Measurements from ENCODE around the gene TGM2.

TGM2 gene

DNA sequence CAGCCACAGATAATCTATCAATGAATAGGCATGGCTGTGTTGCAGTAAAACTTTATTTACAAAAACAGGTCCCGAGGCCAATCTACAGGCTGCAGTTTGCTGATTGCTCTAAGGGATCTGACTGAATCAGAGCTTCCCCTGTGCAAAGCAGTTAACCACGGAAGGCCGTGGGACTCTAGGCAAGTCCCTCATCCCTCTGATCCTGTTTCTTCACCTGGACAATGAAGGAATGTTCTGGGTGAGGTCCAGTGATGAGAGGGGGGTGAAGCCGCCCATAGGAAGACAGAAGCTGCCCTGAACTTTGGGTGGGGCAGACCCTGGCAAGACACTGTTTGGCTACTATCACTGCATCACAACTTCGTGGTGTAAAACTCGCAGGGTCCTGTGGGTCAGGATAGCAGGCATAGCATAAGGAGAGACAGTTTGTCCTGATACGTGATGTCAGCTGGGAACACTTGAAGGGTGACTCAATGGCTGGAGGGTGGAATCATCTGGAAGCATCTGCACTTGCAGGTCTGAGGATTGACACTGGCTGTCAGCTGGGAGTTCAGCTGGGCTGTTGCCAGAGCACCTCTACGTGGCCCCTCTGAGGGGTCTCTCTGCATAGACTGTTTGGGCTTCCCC, 33.3 kb upstream of the TGM2 start:
- DNase-seq = no peak

DNA sequence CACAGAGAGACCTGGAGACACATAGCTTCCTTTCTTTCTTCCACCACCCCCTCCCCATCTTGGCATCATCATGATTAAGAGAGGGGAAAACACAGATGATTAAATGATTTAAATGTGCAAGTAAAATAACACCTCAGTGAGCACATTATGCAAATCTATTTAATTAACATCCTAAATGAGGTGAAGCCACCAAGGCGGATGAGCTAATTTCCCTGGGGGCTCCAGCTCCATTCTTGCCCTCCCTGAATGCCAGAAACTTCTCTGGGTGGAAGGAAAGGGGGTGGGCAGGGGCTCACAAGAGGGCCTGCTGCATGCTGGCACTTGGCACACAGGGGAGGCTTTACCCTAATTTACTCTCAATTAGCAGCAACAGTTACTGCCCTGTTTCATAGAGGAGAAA, 32.5 kb upstream of the TGM2 start:
- no peak for DNase-seq

DNA sequence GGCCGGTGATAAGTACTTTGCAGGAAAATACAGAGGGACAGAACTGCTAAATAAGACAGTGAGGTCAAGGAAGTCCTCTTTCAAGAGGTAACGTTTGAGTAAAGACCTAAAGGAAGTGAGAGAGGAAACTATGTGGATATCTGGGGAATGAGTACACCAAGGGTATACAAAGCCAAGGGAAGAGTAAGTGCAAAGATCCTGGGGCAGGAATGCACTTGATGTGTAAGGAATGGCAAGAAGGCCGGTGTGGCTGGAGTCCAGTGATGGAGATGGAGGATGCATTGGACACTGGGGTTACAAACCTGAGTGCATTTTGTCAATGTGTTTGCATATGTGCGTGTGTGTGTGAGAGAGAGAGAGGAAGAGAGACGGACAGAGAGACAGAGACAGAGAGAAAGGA, 32.1 kb upstream of the TGM2 start:
- DNase-seq = no peak

DNA sequence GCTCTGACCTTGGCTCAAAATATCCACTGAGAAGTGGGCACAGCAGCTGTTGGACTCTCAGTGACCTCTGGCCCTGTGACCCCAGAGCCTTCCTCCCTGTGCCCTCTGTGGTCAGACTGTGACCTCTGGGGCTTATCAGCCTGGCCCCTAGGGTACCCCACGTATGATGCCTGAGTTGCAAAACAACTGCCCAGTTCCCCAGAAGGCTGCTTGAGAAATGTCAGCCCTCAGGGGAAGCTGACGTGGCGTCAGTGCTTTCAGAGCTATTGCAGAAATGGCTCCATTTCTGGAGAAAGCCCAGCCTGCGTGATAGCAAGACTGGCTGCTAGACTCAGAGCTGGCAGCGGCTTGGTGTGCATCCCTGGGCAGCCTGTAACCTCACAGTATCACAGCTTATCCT, 31.5 kb upstream of the TGM2 start:
- DNase-seq = no peak

DNA sequence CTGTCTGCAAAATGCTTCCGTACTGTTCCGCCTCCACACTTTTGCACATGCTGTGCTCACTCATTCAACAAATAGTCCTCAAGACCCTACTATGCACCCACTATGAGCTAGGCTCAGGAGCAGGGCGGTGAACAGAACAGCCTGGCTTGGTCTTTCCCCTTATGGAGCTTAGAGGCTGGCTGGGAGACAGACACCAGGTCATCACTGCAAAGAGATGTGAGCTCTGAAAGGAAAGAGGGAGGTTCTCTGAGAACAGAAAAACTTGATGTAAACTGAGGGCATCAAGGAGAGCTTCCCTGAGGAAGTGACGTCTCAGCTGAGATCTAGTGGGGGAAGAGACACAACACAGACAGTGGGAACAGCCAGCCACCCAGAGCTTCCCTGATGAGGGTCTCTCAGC, 31.0 kb upstream of the TGM2 start:
- DNase-seq = no peak

DNA sequence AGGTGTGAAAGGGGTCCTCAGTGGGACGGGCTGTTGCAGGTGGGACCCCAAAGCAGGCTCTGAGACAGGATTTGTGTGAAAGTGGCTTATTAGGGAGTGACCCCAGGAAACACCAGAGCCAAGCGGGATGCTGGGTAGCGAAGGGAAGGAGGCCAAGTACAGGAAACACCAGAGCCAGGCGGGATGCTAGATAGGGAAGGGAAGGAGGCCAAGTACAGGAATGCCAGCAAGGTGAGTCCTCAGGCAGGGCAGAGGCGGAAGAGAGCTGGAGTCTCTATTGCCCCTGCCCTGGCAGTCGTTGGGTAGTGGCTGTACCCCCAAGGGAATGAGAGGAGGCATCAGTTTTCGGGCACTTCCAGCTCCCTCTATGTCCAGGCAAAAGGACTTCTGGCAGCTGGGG, 30.5 kb upstream of the TGM2 start:
- no peak for DNase-seq

DNA sequence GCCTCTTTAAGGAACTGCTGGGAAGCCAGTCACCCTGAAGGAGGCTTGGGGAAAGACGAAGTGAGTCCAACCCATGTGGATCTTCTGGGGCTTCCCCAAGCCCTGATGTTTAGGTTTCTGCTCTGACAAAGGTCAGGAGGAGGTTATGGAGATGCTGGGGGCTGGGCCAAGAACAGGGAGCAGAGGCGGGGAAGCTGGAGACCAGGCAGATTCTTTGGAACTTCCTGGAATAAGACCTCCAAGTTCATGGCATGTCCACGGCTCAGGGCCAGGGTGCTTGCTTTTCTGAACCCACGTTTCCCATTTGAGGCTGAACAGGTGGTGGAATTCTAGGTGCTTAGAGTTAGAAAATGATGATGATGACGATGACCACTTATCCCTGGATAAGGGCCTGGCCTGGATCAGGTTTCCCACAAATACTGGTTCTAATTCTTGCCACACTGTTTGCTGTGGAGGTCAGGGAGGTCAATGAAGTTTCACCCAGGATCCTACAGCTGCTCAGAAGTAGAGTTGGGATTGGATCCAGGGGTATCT, 30.0 kb upstream of the TGM2 start:
- no peak for DNase-seq

DNA sequence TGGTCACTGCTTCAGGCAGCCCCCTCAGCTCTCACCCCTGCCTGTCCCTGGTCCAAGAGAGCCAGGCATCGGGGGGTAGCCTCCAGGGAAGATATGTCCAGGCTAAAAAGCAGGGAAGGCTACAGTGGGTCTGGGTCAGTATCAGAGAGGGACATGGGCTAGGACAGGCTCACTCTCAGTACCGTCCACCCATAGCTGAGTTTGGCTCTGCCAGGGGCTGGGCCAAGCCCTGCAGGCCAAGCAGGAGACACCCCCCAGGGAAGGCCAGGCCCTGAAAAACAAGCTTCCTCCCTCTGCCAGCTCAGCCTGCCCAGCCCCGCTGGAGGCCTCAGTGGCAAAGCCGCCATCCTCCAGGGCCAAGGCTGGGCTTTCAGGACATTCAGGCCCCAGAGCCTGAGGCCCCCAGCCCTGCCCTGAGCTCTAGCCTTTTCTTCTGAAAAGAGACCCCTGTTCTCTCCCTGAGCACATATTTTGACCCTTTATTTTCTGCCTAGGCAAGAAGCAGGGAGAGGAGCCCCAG, 28.6 kb upstream of the TGM2 start:
- DNase-seq = no peak

DNA sequence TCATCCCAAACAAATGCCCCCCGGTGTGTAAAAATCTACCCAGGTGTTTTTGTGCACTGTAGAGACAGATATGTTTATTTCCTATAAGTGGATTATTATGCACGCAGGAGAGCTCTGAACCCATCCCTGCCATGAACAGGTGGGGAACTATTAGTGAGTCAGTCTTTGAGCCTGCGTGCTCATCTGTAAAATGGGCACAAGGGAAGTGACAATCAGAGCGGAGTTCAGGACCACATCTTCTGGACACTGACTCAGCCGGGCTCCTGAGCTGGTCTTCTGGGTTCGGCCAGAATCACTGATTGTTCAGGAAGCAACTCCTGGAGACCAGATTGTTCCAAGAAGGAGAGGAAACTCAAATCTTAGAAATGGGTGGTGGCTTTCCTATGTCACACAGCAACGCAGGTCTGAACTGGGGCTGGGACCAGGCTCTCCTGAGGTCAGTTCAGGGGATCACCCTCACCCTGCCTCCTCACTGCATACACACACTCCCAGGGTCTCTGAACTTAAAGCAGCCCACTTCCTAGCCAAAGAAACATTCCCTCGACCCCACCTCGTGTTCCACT, 27.3 kb upstream of the TGM2 start:
- no peak for DNase-seq

DNA sequence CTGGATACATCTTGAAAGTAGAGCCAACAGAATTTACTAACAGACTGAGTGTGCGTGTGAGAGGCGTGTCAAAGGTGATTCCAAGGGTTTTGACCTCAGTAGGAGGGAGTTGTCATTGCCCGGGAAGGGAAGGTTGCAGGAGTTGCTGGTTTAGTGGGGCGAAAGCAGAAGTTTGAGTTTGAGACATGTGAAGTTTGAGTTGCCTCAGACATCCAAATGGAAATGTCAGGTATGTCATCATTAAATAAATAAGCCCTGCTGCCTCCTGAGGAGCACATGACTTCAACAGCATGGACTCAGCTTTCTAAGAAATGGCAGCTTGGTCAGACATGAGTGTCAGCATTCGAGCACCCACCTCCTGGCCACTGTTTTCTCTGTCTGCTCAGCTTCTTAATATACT, 26.6 kb upstream of the TGM2 start:
- no peak for DNase-seq

DNA sequence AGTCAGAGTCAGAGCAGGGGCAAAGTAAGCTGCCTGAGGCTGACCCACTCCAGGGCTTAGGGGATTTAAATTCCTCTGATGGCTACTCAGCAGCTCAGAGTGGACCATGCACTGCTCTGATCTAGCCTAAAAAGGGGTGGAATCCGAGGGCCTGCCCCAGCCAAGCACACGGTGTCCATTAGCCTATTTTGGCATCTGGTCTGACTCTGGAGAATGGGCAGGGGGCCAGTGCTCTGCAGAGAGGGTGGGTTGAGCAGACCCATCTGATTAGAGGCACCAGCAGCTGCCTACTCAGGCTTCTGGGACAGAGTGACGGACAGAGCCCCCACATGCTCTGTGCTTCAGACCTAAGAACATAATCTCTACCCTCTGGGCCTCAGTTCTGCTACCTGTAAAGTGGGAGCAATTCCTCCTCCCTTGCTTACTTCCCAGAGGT, 25.9 kb upstream of the TGM2 start:
- no peak for DNase-seq

DNA sequence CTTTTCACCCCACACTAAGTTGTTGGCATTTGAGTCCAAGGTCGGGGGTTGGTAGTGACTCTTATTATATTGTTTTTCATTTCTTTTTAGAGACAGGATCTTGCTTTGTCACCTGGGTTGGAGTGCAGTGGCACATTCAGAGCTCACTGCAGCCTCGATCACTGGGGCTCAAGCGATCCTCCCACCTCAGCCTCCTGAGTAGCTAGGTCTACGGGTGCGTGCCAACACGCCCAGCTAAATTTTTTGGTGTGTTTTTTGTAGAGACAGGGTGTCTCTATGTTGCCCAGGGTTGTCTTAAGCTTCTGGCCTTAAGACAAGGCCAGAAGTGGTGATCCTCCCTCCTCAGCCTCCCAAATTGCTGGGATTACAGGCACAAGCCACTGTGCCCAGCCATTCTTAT, 25.1 kb upstream of the TGM2 start:
- no peak for DNase-seq

DNA sequence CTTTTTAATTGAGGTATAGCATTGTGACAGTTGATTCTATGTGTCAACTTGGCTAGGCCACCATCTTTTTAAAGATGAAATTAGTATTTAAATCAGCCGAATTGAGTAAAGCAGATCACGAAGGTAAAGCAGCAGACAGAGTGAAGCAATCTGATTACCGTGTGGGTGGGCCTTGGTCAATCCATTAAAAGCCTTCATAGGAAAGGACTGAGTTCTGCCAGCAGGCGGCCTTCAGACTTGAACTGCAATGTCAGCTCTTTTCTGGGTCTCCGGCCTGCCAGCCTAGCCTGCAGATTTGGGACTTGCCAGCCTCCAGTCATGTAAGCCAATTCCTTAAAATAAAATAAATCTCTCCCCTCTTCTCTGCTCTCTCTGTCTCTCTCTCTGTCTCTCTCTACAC, 22.4 kb upstream of the TGM2 start:
- no peak for DNase-seq

DNA sequence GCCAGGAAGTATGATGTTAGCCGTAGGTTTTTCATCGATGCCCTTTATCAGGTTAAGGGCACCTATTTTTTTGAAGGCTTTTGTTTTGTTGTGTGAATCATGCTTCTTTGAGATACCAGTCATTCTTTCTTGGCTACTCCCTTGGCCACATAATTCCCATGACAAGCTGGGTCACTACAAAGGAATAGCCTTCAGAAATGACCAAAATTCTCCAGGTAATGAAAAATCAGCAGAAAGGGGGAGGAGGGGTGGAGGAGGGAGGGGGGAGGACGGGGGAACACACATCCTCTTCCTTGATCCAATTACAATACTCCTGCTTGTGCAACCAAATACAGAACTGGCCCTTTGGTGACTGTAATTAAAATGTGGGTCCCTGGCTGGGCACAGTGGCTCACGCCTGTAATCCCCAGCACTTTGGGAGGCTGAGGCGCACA, 21.7 kb upstream of the TGM2 start:
- DNase-seq = no peak

DNA sequence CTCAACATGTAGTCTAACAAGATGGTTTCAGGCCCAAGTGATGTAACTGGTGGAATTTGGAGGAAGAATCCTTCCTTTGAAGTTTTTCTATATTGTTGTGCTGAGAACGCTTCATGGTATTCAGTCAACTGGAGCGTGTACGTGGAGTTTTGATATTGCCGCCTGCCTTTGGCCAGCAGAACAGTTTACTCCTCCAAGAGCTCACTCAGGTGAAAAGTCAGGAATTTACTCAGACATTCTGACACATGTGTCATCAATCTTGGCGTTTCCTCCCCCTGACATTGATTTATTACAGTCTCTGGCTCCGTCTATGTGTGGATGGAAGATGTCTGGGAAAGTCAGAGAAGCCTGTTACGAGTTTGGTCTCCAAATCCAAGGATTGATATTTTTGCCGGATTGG, 19.0 kb upstream of the TGM2 start:
- DNase-seq = no peak

DNA sequence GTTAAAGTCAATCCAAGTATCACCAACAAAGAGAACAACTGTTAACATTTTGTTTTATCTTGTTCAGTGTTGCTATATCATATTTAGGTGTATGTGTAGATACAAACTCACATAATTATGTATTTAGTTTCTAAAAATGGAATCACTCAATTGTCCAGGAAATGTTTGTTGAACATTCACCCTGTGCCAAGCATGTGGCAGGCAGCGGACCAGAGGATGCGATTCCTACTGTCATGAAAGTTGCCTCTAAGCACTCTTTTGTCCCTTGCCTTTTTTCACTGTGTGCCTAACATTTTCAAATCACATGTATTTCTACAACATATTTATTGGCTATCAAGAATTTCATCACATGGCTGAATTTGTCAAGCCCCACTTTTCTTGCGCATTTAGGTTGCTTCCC, 16.9 kb upstream of the TGM2 start:
- DNase-seq = no peak

DNA sequence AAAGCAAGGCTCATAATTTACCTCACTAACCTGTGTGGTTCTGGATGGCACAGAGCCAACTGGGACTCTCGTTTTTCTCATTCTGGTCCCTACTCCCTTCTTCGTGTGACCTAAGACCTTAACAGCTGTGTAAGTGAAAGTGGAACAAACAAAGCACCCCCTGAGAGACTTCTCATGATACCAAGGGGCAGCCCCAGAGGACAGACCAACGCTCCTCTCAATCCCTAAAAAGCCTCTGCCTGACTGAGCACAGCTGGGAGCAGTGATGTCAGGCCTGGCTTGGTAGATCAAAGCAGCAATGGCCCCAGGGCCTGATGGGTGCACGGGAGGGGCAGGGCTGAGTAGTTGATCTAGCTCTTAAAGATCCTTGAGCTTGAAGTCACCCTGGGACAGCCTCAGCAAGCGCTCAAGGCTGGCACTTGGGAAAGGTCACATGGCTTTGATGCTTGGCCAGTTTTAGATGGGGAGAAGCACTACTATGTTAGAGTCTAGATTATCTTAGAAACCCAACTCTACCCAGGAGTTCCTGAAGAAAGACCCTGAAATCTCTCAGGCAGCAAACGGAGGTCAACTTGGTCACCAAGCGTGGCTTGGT, 16.2 kb upstream of the TGM2 start:
- no peak for DNase-seq

DNA sequence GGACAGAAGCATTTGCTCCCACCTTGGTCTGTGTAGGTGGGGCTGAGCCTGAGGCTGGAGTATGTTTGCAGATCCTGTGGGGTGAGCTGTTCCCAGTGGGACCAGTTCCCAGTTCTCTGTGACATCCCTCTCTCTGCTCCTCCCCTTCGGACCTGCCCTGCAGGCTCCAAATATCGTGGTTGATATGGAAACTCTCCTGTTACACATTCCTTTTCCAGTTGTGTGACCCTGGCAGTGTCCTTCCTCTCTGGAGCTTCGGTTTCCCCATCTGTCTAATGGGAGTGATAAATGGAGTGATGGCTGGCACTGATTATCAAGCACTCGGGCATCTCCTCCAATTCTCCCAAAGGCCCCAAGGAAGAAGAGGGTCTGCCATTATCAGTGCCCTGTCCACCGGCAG, 15.7 kb upstream of the TGM2 start:
- DNase-seq = no peak

DNA sequence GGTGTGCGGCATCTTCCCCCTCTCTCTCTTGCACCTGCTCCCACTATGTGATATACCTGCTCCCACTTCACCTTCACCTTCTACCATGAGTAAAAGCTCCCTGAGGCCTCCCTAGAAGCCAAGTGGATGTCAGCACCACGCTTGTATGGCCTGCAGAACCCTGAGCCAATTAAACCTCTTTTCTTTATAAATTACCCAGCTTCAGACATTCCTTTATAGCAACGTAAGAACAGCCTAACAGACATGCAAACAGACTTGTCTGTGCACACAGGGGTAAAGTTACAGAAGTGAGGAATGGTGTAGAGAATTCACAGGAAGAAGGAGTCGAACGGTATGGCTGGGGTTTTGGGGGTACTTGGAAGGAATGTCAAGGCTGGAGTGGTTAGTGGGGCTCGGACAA, 14.8 kb upstream of the TGM2 start:
- DNase-seq = no peak

DNA sequence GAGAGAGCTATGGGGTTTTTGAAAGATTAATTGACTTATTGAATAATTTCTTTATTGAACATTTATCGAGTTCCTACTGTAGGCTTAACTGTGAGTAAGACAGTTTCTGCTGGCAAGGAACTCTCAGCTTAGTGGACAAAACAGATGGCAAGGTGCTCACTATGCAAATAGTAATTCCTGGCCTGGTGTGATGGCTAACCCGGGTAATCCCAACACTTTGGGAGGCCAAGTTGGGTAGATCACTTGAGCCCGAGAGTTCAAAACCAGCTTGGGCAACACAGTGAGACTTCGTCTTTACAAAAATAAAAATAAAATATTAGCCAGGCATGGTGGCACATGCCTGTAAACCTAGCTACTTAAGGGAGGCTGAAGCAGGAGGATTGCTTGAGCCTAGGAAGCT, 13.5 kb upstream of the TGM2 start:
- DNase-seq = no peak

DNA sequence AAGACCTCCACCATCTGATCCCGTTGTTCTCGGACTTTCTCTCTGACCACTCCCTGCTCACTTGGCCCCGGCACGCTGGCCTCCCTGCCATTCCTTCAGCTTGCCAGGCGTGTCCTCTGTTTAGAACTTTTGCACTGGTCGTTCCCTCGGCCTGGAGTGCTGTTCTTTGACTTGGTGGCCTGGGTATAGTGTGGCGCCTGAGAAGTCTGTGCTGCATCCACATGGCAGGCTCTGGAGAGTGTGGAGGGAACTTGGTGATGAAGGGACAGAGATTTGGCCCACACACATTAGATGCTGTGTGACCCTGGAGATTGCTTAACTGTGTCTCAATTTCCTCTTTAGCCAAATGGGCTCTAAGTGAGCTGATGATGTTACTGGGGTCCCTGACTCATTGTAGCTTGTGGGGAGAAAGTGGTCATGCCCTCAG, 13.0 kb upstream of the TGM2 start:
- no peak for DNase-seq

DNA sequence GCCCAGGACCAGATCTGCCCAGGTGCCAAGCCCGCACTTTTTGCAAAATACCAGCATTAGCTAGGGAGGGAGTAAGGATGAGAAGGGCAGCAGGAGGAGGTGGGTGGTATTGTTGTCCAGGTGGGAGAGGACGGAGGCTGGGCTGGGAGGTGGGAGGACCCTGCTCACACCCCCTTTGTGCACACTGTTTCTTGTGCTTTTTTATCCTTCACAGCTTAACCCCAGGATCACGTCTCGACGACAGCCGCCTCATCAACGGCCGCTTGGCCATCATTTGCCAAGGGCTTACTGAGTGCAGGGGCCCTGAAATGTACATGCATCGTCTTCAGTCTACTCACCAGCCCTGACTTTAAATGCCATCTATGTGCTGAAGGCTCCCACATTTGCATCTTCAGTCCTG, 12.1 kb upstream of the TGM2 start:
- no peak for DNase-seq

DNA sequence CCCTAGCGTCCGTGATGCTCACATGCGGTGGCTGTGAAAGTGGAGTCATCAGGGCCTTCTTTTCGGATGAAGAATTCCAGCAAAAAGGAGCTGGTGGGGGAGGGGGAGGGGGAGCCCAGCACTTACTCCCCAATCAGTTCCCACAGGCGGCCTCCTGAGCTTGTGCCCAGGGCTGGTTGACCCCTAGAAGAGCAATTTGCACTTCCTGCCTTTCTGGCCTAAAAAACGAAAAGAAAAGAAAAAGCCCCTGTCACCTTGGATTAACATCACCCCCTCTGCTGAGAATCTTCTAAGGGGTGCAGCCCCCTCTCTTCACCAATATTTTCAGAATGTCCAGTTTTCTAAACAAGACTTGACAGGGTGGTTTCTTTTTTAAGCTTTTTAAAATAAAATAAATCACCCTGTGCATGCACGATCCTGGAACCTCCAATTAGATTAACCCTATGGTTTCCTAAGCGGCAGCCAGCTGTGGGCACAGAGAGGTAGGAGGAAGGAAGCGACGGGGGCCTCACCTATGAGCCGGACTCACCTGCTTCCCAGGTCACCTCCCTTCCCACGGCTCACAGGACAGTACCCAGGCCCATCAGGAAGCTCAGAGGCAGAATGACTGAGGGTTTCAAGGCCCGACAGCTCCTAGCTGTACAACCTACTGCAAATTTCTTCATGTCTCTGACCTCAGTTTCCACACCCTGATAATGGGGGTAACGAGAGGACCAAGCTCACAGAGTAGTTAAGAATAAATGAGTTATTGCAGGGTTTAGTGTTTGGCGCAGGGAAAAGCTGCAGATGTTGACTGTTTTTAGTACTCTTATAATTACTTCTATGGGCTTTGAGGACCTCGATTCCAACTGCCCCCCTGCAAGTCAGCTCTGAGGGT, 10.5 kb upstream of the TGM2 start:
- no peak for DNase-seq
